Inferior parietal cortex (tissue), 1 donor: ENCODE measurements around the gene LTA4H.
"Not testable (repeated sequence)": the region's sequence is repeated elsewhere in the genome, so short reads cannot be mapped to it uniquely, and the experiment has no call there.

Experiments used
- DNase-seq: peaks from one replicate; pipeline ENCODE4 v3.0.0-alpha.2; 2016; ENCODE audit errors: extremely low spot score

Gene LTA4H

GRCh38 chr12:95990136-95990535 is 45.3 kb downstream of the LTA4H start:
- DNase-seq = no peak

GRCh38 chr12:95989504-95990123 is 45.8 kb downstream of the LTA4H start:
- no peak for DNase-seq

- DNase-seq = no peak
These were observed 46.7 kb downstream of the LTA4H start for GRCh38 chr12:95988506-95989275.

GRCh38 chr12:95986635-95987570 is 48.5 kb downstream of the LTA4H start:
- no peak for DNase-seq

- no peak for DNase-seq
These were observed 50.7 kb downstream of the LTA4H start for GRCh38 chr12:95984682-95985081.

- no peak for DNase-seq
These were observed 52.8 kb downstream of the LTA4H start for GRCh38 chr12:95982602-95983001.

GRCh38 chr12:95980437-95980836 is 55.0 kb downstream of the LTA4H start:
- DNase-seq = no peak

- no peak for DNase-seq
These were observed 56.6 kb downstream of the LTA4H start for GRCh38 chr12:95978774-95979173.

- DNase-seq = no peak
These were observed 57.0 kb downstream of the LTA4H start for GRCh38 chr12:95978351-95978750.

GRCh38 chr12:95977764-95978305 is 57.6 kb downstream of the LTA4H start:
- DNase-seq = no peak

- no peak for DNase-seq
These were observed 59.0 kb downstream of the LTA4H start for GRCh38 chr12:95976416-95976832.

- no peak for DNase-seq
These were observed 59.9 kb downstream of the LTA4H start for GRCh38 chr12:95975491-95975890.

- DNase-seq = no peak
These were observed 61.0 kb downstream of the LTA4H start for GRCh38 chr12:95974358-95974757.

GRCh38 chr12:95972832-95973456 is 62.4 kb downstream of the LTA4H start:
- no peak for DNase-seq

GRCh38 chr12:95970905-95971304 is 64.5 kb downstream of the LTA4H start:
- DNase-seq = no peak

GRCh38 chr12:95969116-95969515 is 66.3 kb downstream of the LTA4H start:
- not testable (repeated sequence) for DNase-seq

GRCh38 chr12:95967301-95967700 is 68.1 kb downstream of the LTA4H start:
- no peak for DNase-seq

- no peak for DNase-seq
These were observed 69.0 kb downstream of the LTA4H start for GRCh38 chr12:95966287-95966870.

GRCh38 chr12:95963096-95963495 is 72.3 kb downstream of the LTA4H start:
- no peak for DNase-seq

GRCh38 chr12:95962222-95962621 is 73.2 kb downstream of the LTA4H start:
- DNase-seq = no peak

GRCh38 chr12:95960241-95960640 is 75.1 kb downstream of the LTA4H start:
- no peak for DNase-seq
